ENCODE data around the gene ZNF587.
"Not testable (repeated sequence)": the region's sequence is repeated elsewhere in the genome, so short reads cannot be mapped to it uniquely, and the experiment has no call there.

ZNF587 gene

DNA sequence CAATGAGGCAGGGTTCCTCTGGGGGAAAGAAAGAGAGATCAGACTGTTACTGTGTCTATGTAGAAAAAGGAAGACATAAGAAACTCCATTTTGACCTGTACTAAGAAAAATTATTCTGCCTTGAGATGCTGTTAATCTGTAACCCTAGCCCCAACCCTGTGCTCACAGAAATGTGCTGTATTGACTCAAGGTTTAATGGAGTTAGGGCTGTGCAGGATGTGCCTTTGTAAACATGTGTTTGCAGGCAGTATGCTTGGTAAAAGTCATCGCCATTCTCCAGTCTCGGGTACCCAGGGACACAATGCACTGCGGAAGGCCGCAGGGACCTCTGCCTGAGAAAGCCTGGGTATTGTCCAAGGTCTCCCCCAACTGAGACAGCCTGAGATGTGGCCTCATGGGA is 26.1 kb upstream of the ZNF587 start:
- not testable (repeated sequence) for DNase-seq

DNA sequence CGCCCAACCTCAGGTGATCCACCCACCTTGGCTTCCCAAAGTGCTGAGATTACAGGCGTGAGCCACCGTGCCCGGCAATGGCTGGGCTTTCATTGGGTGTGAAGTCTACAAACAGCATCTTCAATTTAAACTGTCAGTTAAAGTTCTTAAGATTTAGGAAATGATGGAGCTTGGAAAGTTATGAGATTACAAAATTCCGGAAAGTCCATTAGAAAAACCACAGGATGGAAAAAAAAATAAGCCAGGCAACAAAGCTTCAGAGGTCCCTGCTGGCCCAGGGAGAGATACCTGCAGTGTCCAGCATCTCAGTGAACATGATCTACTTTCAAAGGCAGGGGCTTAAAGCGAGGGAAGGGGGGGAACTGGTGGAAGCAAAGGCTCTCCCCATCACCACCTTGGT is 24.1 kb upstream of the ZNF587 start:
- no peak for DNase-seq

DNA sequence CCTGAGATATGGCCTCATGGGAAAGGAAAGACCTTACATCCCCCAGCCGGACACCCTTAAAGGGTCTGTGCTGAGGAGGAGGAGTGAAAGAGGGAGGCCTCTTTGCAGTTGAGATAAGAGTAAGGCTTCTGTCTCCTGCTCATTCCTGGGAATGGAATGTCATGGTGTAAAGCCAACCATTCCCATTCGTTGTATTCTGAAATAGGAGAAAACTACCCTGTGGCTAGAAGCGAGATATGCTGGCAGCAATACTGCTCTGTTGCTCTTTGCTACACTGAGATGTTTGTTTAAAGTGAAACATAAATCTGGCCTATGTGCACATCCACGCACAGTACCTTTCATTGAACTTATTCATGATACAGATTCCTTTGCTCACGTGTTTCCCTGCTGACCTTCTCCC is 20.3 kb upstream of the ZNF587 start:
- DNase-seq, result no peak

DNA sequence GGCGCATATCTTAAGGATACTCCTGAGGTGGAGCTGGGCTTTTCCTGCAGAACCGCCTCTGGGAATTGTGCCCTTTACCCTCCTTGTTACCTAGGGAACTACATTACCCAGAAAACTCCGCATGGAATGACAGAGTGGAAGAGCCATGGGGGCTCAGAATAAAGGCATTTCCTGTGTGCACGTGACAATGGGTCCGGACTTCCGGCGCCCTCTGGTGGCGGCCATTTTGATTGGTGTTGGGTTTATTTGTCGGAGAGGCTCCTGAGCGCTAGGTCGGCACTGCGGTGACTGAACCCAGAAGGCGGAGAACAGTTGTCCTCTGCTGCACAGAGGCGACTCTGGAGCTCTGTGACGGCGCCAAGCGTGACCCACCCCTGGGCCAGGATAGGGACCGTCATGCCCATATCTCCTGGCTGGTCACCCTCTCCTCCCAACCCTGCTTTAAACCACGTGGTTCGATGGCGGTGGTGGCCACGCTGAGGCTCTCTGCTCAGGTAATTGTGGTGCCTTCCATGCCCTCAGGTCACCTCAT is 19.5 kb upstream of the ZNF587 start, which contains the start of gene ZNF587B:
Gene ZNF587B (plus strand): TSS at position 229 of the 532 bp plus-strand sequence. CDS start 230 bp downstream, at position 459.
- DNase-seq, result no peak

DNA sequence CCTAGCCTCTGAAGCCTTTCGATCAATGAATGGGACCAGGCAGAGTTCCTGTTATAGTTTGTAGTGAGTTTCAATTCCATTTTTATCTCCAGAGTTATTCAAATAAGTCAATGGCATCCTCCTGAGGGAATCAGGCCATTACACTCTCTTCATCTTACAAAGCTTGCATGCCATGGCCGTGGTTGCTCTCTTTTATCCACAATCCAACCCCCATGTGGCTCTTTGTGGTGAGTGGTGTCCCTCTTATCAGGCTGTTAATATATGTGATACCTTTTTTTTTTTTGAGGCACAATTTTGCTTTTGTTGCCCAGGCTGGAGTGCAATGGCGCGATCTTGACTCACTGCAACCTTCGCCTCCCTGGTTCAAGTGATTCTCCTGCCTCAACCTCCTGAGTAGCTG is 12.7 kb upstream of the ZNF587 start:
- DNase-seq, result not testable (repeated sequence)

DNA sequence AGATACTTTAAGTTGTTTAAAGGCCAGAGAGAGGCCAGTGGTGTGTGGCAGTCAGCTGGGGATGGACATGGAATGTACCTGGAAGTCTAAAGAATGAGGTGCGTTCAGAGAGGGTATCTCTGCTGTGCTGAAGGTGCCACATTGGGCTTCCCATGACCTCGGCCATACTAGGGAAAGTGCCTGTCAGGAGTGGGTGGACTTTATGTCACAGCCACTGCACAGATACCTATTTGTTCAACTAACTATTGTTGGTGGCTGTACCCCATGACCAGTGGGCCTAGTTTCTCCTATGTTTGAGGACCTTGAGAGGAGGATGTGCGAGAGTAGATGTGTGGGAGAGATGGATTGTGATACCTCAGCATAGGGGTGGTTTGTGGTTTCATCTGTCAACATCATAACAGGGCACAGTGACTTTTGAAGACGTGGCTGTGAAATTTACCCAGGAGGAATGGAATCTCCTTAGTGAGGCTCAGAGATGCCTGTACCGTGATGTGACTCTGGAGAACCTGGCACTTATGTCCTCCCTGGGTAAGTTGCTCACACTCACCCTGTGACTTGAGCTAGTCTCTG is 11.0 kb upstream of the ZNF587 start:
- DNase-seq, result not testable (repeated sequence)

DNA sequence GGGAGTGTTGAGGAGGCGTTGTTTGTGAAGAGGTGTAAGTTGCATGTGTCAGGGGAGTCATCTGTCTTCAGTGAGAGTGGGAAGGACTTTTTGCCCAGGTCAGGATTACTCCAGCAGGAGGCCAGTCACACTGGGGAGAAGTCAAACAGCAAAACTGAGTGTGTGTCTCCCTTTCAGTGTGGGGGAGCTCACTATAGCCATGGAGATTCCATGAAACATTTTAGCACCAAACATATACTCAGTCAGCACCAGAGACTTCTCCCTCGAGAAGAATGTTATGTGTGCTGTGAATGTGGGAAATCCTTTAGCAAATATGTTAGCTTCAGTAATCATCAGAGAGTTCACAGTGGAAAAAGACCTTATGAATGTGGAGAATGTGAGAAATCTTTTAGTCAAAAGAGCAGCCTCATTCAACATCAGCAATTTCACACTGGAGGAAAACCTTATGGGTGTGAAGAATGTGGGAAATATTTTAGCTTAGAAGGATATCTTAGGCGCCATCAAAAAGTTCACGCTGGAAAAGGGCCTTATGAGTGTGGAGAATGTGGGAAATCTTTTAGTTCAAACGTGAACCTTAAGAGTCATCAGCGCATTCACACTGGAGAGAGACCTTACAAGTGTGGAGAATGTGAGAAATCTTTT is 8.4 kb upstream of the ZNF587 start:
- DNase-seq, result no peak

DNA sequence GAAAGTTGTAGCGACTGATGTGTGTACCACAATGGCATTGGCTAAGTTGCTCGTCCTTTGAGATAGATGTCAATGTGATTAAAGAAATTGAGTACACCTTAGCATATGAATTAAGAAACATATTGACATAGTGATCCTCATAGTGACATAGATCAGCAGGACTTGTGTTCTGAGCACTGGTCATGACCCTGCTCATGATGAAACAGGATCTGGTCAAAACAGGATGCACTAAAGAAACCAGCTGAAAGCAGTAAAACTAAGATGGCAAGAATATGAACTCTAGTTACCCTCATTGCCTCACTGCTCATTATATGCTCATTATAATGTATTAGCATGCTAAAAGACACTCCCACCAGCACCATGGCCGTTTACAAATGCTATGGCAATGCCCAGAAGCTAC is 2.5 kb upstream of the ZNF587 start:
- not testable (repeated sequence) for DNase-seq

DNA sequence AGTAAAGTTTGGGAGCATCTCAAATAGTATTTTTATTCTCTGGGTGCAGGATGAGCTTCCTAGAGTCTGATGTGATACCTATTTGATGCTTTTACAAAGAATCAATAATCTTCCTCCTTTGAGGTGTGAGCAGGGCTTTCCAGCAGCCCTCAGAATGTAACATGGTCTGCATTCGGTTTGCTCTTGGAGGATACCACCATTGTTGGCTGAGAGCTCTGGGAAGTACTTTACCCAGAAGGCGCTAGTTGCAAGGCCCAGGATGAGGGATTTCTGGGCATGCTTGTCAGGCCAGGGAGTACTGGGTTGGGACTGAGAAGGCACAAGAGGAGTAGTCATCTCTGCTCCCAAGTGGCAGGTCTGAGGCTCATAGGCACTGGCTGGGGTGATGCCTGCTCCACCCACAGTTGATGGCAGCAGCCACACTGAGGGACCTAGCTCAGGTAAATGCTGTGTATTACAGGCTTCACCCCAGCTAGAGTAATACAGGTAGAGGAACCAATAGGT is 445 bp upstream of the ZNF587 start:
- DNase-seq, result not testable (repeated sequence)

DNA sequence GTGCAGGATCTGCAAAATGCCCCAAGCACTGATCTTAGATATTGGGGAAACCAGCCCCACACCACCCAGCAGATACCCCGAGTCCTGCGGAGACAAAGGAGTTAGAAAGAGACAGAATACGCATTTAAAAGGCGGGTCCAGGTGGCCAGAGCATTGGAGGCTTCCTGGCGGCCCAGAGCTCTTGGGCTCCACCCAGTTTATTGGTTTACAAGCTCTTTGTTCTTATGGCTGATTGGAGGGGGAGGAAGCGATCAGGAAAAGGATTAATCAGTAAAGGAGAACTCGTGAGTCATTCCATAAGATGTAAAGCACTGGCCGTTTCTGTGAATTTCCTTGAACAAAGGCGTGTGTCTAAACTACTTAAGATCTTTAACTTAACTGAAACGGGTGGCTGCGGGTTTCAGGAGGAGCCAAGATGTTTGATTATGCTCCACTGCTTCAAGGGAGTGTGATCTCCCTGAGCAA is 926 bp downstream of the ZNF587 start:
- peak; percentile 2 for DNase-seq

DNA sequence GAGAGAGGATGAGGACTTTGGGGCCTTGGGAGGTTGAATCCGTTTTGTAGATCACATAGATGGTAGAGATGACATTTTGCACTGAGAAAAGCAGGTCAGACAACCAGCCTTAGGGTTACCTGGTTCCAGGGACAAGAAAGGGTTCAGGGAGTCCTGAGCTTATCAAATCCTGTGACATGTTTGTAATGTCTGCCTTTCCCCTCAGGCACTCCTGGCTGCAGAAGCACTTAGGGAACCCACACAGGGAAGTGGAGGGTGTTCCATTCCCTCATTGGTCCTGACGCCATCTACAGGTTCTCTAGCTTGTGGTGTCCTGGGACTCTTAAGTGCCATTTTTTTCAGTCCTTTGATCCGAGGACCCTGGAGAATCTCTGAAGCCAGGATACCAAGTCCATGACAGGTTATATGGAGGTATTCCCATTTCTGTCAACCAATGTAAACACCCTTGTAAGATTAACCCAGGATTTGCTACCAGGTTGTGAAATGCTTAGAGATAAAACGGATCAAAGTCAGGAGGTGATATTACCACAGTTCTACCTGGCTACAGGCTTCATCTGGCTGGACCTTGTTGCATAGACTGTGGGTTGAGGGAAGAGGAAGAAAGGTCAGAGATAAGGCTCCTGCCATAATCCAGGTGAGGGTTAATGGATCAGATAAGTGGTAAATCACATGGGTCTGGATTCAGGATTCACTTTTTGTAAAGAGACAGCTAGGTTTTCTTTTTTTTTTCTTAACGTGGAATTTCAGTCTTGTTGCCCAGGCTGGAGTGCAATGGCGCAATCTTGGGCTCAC is 2.3 kb downstream of the ZNF587 start:
- DNase-seq, result not testable (repeated sequence)

DNA sequence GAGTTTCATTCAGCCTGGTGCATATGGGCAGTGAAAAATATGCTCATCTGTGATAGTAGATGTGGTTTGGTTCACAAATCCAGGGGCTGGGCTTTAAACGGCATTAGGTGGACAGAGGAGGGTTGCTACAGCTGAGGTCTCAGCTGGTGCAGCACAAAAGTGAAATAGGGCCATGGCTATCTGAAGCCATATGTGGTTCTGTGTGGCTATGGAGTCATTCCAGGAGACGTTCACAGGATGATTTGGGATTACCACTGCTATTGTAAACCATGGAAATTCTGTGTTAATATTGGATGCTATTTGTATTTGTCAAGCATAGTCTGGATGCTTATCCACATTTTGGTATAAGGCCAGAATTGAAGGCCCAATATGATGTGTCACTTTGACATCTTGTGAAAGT is 4.5 kb downstream of the ZNF587 start:
- DNase-seq, result not testable (repeated sequence)

DNA sequence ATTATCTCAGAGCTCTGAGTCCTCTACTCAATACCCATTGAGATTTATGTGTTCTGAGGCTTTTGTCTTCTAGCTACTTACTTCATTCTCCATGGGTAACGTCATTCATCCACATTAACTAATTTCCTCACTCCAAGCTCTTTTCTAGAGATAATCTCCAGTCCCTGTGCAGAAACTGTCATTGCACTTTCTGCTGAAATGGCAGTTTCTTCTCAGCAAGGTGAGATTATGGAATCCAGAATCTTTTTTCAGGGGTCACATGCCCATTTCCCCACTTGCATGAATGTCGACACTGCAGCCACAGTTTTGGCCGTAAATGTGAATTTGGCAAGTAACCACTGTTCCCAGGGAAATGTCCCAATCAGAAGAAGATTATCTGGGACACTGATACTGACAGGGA is 12.7 kb downstream of the ZNF587 start:
- DNase-seq, result not testable (repeated sequence)

DNA sequence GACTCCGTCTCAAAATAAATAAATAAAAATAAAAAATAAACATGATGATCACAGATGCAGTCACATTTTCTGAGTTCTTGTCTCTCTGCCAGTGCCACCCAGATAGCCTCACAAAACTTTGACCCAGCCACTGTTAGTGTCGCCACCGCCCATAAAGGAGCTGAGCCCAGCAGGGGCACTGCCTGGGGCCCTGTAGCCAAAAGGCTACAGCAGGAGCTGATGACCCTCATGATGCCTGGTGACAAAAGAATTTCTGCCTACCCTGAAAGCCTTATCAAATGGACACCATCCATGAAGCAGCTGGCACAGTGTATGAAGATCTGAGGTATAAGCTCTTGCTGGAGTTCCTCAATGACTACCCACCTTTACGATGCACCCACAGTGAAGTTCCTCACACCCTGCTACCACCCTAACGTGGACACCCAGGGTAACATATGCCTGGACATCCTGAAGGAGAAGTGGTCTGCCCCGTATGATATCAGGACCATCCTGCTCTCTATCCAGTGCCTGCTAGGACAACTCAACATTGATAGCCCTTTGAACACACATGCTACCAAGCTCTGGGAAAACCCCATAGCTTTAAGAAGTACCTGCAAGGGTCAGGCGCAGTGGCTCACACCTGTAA is 18.3 kb downstream of the ZNF587 start:
- no peak for DNase-seq

DNA sequence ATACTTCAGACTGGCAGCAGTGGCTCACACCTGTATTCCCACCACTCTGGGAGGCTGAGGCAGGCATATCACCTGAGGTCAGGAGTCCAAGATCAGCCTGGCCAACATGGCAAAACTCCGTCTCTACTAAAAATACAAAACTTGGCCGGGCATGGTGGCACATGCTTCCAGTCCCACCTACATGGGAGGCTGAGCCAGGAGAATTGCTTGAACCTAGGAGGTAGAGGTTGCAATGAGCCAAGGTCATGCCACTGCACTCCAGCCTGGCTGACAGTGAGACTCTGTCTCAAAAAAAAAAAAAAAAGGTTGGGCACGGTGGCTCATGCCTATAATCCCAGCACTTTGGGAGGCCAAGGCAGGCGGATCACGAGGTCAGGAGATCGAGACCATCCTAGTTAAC is 20.0 kb downstream of the ZNF587 start:
- not testable (repeated sequence) for DNase-seq

DNA sequence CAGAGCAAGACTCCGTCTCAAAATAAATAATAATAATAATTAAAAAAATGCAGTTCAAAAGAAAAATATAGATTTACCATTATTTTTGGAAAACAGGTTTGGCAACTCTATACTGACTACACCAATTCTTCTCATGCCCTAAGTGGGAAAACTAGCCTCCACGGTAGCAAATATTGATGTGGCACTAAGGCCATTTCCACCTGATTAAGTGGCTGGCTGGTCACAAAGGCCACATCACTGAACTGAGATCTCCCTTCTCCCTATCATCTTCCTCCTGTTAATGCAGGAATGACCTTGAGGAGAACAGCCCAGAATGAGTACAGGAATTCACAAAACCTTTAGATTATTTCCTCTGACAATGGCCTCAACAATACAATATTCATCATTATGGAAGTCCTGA is 20.6 kb downstream of the ZNF587 start:
- no peak for DNase-seq

DNA sequence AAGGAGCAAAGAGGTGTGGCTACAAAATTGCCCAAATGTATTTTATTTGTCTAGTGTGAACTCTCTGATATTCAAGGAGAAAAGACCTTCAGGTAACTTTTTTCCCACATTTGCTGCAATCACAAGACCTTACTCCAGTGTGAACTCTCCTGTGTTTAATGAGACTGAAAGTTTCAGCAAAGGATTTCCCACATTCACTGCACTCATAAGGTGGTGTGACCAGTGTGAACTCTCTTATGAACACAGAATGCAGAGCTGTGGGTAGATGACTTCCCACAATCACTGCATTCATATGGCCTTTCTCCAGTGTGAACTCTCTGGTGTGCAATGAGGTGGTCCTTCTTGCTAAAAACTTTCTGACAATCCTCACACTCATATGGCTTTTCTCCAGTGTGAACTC is 22.8 kb downstream of the ZNF587 start:
- DNase-seq, result no peak

DNA sequence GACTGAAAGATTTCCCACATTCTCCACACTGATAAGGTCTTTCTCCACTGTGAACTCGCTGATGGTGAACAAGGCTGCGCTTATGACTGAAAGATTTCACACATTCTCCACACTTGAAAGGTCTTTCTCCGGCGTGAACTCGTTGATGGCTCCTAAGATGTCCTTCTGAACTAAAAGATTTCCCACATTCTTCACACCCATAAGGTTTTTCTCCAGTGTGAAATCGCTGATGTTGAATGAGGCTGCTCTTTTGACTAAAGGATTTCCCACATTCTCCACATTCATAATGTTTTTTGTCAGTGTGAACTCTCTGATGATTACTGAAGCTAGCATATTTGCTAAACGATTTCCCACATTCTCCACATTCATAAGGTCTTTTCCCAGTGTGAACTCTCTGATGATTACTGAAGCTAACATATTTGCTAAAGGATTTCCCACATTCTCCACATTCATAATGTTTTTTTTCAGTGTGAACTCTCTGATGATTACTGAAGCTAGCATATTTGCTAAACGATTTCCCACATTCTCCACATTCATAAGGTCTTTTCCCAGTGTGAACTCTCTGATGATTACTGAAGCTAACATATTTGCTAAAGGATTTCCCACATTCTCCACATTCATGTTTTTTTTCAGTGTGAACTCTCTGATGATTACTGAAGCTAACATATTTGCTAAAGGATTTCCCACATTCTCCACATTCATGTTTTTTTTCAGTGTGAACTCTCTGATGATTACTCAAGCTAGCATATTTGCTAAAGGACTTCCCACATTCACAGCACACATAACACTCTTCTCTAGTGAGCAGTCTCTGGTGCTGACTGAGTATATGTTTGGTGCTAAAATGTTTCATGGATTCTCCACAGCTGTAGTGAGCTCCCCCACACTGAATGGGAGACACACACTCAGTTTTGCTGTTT is 24.5 kb downstream of the ZNF587 start:
- not testable (repeated sequence) for DNase-seq

DNA sequence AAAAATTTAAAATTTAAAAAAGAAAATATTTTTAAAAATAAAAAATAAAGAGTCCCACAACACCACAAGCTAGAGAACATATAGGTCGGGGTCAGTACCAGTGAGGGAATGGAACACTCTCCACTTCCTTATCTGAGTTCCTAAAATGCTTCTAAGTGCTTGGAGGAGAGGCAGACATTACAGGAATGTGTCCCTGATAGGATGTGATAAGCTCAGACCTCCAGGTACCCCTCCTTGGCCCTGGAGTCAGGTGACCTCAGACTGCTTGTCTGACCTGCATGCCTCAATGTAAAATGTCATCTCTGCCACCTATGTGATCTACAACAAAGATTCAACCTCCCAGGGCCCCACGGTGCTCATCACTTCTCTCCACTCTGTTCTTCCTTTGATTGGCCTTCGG is 36.4 kb downstream of the ZNF587 start:
- no peak for DNase-seq

DNA sequence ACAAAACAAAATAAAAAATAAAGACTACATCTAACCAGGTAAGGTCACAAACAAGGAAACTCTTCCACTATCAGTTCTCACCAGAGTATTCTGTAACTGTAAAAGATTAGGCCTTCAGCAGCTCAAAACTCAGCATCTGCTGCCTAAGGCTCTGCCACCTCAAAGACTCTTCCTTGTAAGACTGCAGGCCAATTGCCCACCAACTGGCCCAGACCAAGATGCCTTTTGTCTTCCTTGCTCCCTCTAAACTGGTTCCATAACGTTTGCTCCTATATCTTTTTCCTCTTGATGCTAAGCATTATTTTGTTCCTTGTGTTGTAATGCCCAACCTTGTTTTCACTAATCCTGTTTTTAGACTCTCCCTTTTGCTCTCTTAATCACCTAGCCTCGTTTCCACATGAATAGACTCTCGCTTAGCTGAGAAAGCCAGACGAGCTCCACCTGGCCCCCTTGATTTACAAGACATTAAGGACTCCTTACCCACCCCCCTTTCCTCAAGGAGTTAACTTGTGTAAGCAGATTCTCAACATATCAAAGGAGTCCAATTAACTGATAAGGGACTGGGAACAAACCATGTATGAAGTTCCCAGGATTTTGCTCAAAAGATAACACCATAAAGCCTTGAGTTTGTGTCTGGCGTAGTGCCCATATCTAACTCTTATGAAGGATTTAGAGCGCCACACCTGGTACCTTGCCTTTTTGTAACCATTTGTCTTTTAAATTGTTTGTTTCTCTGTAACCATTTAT is 37.7 kb downstream of the ZNF587 start:
- no peak for DNase-seq

DNA sequence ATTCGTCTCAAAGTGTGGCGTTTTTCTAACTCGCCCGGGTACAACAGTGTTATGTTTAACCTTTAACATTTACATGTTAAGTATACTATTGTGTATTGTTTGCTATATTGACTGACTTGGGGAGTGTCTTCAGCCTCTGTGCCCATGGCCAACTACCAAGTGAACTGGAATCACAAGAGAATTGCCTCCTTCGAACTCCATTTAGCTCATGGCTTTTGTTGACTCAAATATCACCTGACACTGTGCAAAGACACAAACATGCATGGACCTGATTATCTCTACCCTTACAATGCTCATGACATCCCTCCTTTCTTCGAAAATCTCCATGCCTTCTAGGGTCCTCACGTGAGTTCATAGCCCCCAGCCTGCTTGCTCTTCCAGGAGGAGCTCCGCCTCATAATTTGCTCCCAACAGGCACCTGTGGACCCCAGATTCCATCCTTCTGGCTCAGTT is 38.5 kb downstream of the ZNF587 start:
- DNase-seq, result no peak
